GM12878 (cell line): ENCODE data around the gene ADAM19. TPM values are rescaled to one million over a fixed set of nuclear protein-coding genes. Genes with fewer than 3 reads are reported as not detected.

Experiments used
- ASH2L ChIP-seq: fragments of 300-600, 200-600 bp; sonication (generic); IDR thresholded peaks from 2 replicates; pipeline ENCODE4 v1.6.1; 2017; ENCODE audit warnings: low read depth, mild to moderate bottlenecking, borderline replicate concordance
- ATF7 ChIP-seq: fragments of 450-650 bp; IDR thresholded peaks from 2 replicates; pipeline ENCODE4 v1.6.1; 2016; ENCODE audit warnings: low read depth, mild to moderate bottlenecking
- BCL11A ChIP-seq: IDR thresholded peaks from 2 replicates; pipeline ENCODE4 v1.6.1; 2011; ENCODE audit warnings: low read depth, low read length
- CBFB ChIP-seq: IDR thresholded peaks from 2 replicates; pipeline ENCODE4 v1.6.1; 2016; ENCODE audit warnings: antibody characterized with exemption, low read depth
- CBX5 ChIP-seq: sonication (generic); IDR thresholded peaks from 2 replicates; pipeline ENCODE4 v1.6.1; 2016; ENCODE audit warnings: low read depth, moderate library complexity, mild to moderate bottlenecking, inconsistent platforms
- CHD1 ChIP-seq: IDR thresholded peaks from 2 replicates; pipeline ENCODE4 v1.6.1; 2012; ENCODE audit warnings: low read depth, low read length, improper control_type of control experiment
- CREM ChIP-seq: IDR thresholded peaks from 2 replicates; pipeline ENCODE4 v1.6.1; 2014; ENCODE audit warnings: antibody characterized with exemption, low read depth
- DPF2 ChIP-seq: fragments of 450-650 bp; IDR thresholded peaks from 2 replicates; pipeline ENCODE4 v1.6.1; 2017; ENCODE audit warnings: mild to moderate bottlenecking
- EP300 ChIP-seq, 2 experiments: fragments of 150-350 bp in 1 of 2; IDR thresholded peaks; 2 replicates each; pipeline ENCODE4 v1.6.1; 2011 to 2012; ENCODE audit warnings: low read depth in 2 of 2, low read length in 2 of 2, borderline replicate concordance in 1 of 2, improper control_type of control experiment in 1 of 2, inconsistent platforms in 1 of 2; ENCODE audit not compliant: control insufficient read depth in 1 of 2
- EZH2 ChIP-seq: IDR thresholded peaks from 2 replicates; pipeline ENCODE4 v1.6.1; 2012; ENCODE audit warnings: low read depth, mild to moderate bottlenecking, control low read depth, inconsistent platforms, low read length, borderline replicate concordance; ENCODE audit not compliant: control insufficient read depth
- FOXM1 ChIP-seq: IDR thresholded peaks from 2 replicates; pipeline ENCODE4 v1.6.1; 2012; ENCODE audit warnings: low read depth, mild to moderate bottlenecking, inconsistent platforms, low read length, moderate library complexity
- IKZF1 ChIP-seq: fragments of 450-650 bp; conservative IDR thresholded peaks from 2 replicates; pipeline ENCODE4 v1.6.1; 2017; ENCODE audit warnings: antibody characterized with exemption, mild to moderate bottlenecking
- JUNB ChIP-seq: IDR thresholded peaks from 2 replicates; pipeline ENCODE4 v1.6.1; 2016; ENCODE audit warnings: antibody characterized with exemption, mild to moderate bottlenecking
- MAX ChIP-seq: IDR thresholded peaks from 2 replicates; pipeline ENCODE4 v1.6.1; 2012; ENCODE audit warnings: low read depth, low read length, improper control_type of control experiment
- MEF2B ChIP-seq: fragments of 450-650 bp; IDR thresholded peaks from 2 replicates; pipeline ENCODE4 v1.6.1; 2018; ENCODE audit warnings: mild to moderate bottlenecking, moderate library complexity; ENCODE audit not compliant: partially characterized antibody, poor library complexity, severe bottlenecking
- SP1 ChIP-seq: IDR thresholded peaks from one replicate; pipeline ENCODE4 v1.6.1; 2011; ENCODE audit warnings: low read depth, low read length
- SRF ChIP-seq, 2 experiments: IDR thresholded peaks; 2 replicates each; pipeline ENCODE4 v1.6.1; 2011; ENCODE audit warnings: low read depth in 2 of 2, low read length in 2 of 2, mild to moderate bottlenecking in 1 of 2, moderate library complexity in 1 of 2
- WRNIP1 ChIP-seq: IDR thresholded peaks from 2 replicates; pipeline ENCODE4 v1.6.1; 2011; ENCODE audit warnings: low read depth, low read length, improper control_type of control experiment, borderline replicate concordance
- YY1 ChIP-seq: IDR thresholded peaks from 2 replicates; pipeline ENCODE4 v1.6.1; 2011; ENCODE audit warnings: low read depth, mild to moderate bottlenecking, low read length
- ZBTB4 ChIP-seq: fragments of 450-650 bp; formaldehyde crosslinking; IDR thresholded peaks from 2 replicates; pipeline ENCODE4 v1.4.0; 2022; ENCODE audit warnings: mild to moderate bottlenecking, moderate library complexity
- ZNF217 ChIP-seq: fragments of 450-650 bp; IDR thresholded peaks from 2 replicates; pipeline ENCODE4 v1.6.1; 2017; ENCODE audit warnings: antibody characterized with exemption, mild to moderate bottlenecking
- polyA plus RNA-seq, 11 experiments: library from polyadenylated mRNA; depleted of rRNA in 4 of 11; unstranded in 6 of 11; stranded (reverse) in 5 of 11; fragments of >200 nt; fragmentation: Nextera tagmentation in 4 of 11; fragmentation: Illumina TruSeq in 1 of 11; extraction: Ambion mirVana in 4 of 11; extraction: Trizol in 1 of 11; gene quantifications; 1 replicate in 1 of 11; 2 replicates in 10 of 11; pipeline versions ENCODE4 v1.2.1 to v1.2.3, GENCODE V29; 2011 to 2016; ENCODE audit warnings: inconsistent platforms in 2 of 11, missing spikeins in 2 of 11, low read depth in 1 of 11
- total RNA-seq, 4 experiments: library from RNA; depleted of rRNA in 3 of 4; stranded (reverse); fragments of >200 nt in 3 of 4; fragmentation: Illumina TruSeq in 1 of 4; extraction: Trizol in 1 of 4; gene quantifications; 2 replicates each; pipeline versions ENCODE4 v1.2.1 to v1.2.3, GENCODE V29; 2013 to 2021
- TF ChIP-seq, protein P1 (sequence below): fragments of 450-650 bp; IDR thresholded peaks from 2 replicates; pipeline ENCODE4 v1.6.1; 2018; ENCODE audit warnings: borderline replicate concordance, mild to moderate bottlenecking; ENCODE audit not compliant: partially characterized antibody
- TF ChIP-seq, protein P2 (sequence below): fragments of 450-650 bp; IDR thresholded peaks from 2 replicates; pipeline ENCODE4 v1.6.1; 2017; ENCODE audit warnings: mild to moderate bottlenecking

The ADAM19 gene
- total and polyA plus RNA-seq, 10 of the 15 experiments (the other 5 are each of a cell fraction or from before 2014, with no cell fraction given), result 16.0 to 92.8 (median 44.7) TPM

- TF ChIP-seq CBX5 (no peak), JUNB (peak; percentile 68), MAX (0 out of 2 replicates have a peak, but pooled peaks have one; percentile 24), MEF2B (peak; percentile 34), ZNF217 (no peak; the same call in 1 of the 2 replicates), WRNIP1 (0 out of 2 replicates have a peak, but pooled peaks have one; percentile 74), ATF7 (peak; percentile 74), SP1 (no peak), CREM (no peak), ZBTB4 (no peak), IKZF1 (peak; percentile 69; the same call in 1 of the 2 replicates), CHD1 (no peak), EP300 (IDR thresholded peaks at IDR 0.05; ENCODE audit: borderline replicate concordance in 1 of 2, control insufficient read depth in 1 of 2, low read depth in 2 of 2, low read length in 2 of 2) (peak; percentile 50 to 64; a peak in 2 of 4 replicates), EZH2 (no peak), BCL11A (peak; percentile 28; the same call in 1 of the 2 replicates), DPF2 (peak; percentile 48; the same call in 1 of the 2 replicates), FOXM1 (peak; percentile 38; the same call in 1 of the 2 replicates), SRF (IDR thresholded peaks at IDR 0.05; ENCODE audit: low read depth in 2 of 2, low read length in 2 of 2) (no peak), YY1 (peak; percentile 34; the same call in 1 of the 2 replicates), CBFB (peak; percentile 61; the same call in 1 of the 2 replicates), ASH2L (no peak)
- TF ChIP-seq, protein P1, sequence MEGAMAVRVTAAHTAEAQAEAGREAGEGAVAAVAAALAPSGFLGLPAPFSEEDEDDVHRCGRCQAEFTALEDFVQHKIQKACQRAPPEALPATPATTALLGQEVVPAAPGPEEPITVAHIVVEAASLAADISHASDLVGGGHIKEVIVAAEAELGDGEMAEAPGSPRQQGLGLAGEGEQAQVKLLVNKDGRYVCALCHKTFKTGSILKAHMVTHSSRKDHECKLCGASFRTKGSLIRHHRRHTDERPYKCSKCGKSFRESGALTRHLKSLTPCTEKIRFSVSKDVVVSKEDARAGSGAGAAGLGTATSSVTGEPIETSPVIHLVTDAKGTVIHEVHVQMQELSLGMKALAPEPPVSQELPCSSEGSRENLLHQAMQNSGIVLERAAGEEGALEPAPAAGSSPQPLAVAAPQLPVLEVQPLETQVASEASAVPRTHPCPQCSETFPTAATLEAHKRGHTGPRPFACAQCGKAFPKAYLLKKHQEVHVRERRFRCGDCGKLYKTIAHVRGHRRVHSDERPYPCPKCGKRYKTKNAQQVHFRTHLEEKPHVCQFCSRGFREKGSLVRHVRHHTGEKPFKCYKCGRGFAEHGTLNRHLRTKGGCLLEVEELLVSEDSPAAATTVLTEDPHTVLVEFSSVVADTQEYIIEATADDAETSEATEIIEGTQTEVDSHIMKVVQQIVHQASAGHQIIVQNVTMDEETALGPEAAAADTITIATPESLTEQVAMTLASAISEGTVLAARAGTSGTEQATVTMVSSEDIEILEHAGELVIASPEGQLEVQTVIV, result no peak
- TF ChIP-seq, protein P2, sequence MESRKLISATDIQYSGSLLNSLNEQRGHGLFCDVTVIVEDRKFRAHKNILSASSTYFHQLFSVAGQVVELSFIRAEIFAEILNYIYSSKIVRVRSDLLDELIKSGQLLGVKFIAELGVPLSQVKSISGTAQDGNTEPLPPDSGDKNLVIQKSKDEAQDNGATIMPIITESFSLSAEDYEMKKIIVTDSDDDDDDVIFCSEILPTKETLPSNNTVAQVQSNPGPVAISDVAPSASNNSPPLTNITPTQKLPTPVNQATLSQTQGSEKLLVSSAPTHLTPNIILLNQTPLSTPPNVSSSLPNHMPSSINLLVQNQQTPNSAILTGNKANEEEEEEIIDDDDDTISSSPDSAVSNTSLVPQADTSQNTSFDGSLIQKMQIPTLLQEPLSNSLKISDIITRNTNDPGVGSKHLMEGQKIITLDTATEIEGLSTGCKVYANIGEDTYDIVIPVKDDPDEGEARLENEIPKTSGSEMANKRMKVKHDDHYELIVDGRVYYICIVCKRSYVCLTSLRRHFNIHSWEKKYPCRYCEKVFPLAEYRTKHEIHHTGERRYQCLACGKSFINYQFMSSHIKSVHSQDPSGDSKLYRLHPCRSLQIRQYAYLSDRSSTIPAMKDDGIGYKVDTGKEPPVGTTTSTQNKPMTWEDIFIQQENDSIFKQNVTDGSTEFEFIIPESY, result no peak
These were observed 34.7 kb downstream of the ADAM19 start (continued) for GRCh38 chr5:157540707-157541446.
